GM12878 (cell line): ENCODE results near the gene TOMM20. TPM values are rescaled to one million over a fixed set of nuclear protein-coding genes. Genes with fewer than 3 reads are reported as not detected.

ENCODE experiments used
- CBX5 ChIP-seq: sonication (generic); IDR thresholded peaks from 2 replicates; pipeline ENCODE4 v1.6.1; 2016; ENCODE audit warnings: low read depth, moderate library complexity, mild to moderate bottlenecking, inconsistent platforms
- EED ChIP-seq: sonication (generic); IDR thresholded peaks from 2 replicates; pipeline ENCODE4 v1.6.1; 2016; ENCODE audit warnings: antibody characterized with exemption, low read depth
- ETV6 ChIP-seq, 2 experiments: fragments of 450-650 bp in 1 of 2; IDR thresholded peaks in 1 of 2; conservative IDR thresholded peaks in 1 of 2; 2 replicates each; pipeline ENCODE4 v1.6.1; 2014; ENCODE audit warnings: antibody characterized with exemption in 1 of 2, borderline replicate concordance in 1 of 2, low read depth in 1 of 2, mild to moderate bottlenecking in 1 of 2, moderate library complexity in 1 of 2
- FOXM1 ChIP-seq: IDR thresholded peaks from 2 replicates; pipeline ENCODE4 v1.6.1; 2012; ENCODE audit warnings: low read depth, mild to moderate bottlenecking, inconsistent platforms, low read length, moderate library complexity
- MEF2A ChIP-seq: IDR thresholded peaks from 2 replicates; pipeline ENCODE4 v1.6.1; 2011; ENCODE audit warnings: low read depth, mild to moderate bottlenecking, low read length, moderate library complexity; ENCODE audit not compliant: insufficient read depth
- NBN ChIP-seq: fragments of 450-650 bp; IDR thresholded peaks from 2 replicates; pipeline ENCODE4 v1.6.1; 2016
- NFIC ChIP-seq: IDR thresholded peaks from 2 replicates; pipeline ENCODE4 v1.6.1; 2012; ENCODE audit warnings: low read depth, mild to moderate bottlenecking, inconsistent platforms, low read length, moderate library complexity
- NFXL1 ChIP-seq: fragments of 450-650 bp; IDR thresholded peaks from 2 replicates; pipeline ENCODE4 v1.6.1; 2017; ENCODE audit warnings: antibody characterized with exemption, mild to moderate bottlenecking, borderline replicate concordance
- NFYA ChIP-seq: IDR thresholded peaks from 2 replicates; pipeline ENCODE4 v1.6.1; 2011; ENCODE audit warnings: low read depth, mild to moderate bottlenecking, low read length, improper control_type of control experiment, borderline replicate concordance
- NFYB ChIP-seq: IDR thresholded peaks from 2 replicates; pipeline ENCODE4 v1.6.1; 2011; ENCODE audit warnings: low read depth, mild to moderate bottlenecking, low read length, improper control_type of control experiment, moderate library complexity; ENCODE audit not compliant: insufficient read depth
- NR2C1 ChIP-seq: fragments of 450-650 bp; IDR thresholded peaks from 2 replicates; pipeline ENCODE4 v1.6.1; 2017; ENCODE audit warnings: antibody characterized with exemption, mild to moderate bottlenecking, moderate library complexity
- NR2C2 ChIP-seq: IDR thresholded peaks from 2 replicates; pipeline ENCODE4 v1.6.1; 2011; ENCODE audit warnings: borderline replicate concordance, low read depth; ENCODE audit not compliant: control insufficient read depth, insufficient read length
- PAX5 ChIP-seq: IDR thresholded peaks from 2 replicates; pipeline ENCODE4 v1.6.1; 2011; ENCODE audit warnings: low read depth, low read length, borderline replicate concordance
- POLR2AphosphoS5 ChIP-seq: IDR thresholded peaks from 2 replicates; pipeline ENCODE4 v1.6.1; 2011; ENCODE audit warnings: mild to moderate bottlenecking, low read length, inconsistent platforms
- RBBP5 ChIP-seq: fragments of 200-600 bp; sonication (generic); conservative IDR thresholded peaks from 2 replicates; pipeline ENCODE4 v1.6.1; 2016
- RELA ChIP-seq: fragments of 450-650 bp; IDR thresholded peaks from 2 replicates; pipeline ENCODE4 v1.8.0; 2014; ENCODE audit warnings: borderline replicate concordance; ENCODE audit not compliant: partially characterized antibody
- RELB ChIP-seq: fragments of 450-650 bp; IDR thresholded peaks from 2 replicates; pipeline ENCODE4 v1.6.1; 2017; ENCODE audit warnings: low read depth, mild to moderate bottlenecking, moderate library complexity
- RFX5 ChIP-seq: IDR thresholded peaks from 2 replicates; pipeline ENCODE4 v1.6.1; 2011; ENCODE audit warnings: low read depth, low read length, improper control_type of control experiment
- SP1 ChIP-seq: IDR thresholded peaks from one replicate; pipeline ENCODE4 v1.6.1; 2011; ENCODE audit warnings: low read depth, low read length
- STAT1 ChIP-seq: fragments of 450-650 bp; conservative IDR thresholded peaks from 2 replicates; pipeline ENCODE4 v1.6.1; 2014; ENCODE audit warnings: antibody characterized with exemption, mild to moderate bottlenecking
- ZBTB11 ChIP-seq: fragments of 450-650 bp; formaldehyde crosslinking; IDR thresholded peaks from 2 replicates; pipeline ENCODE4 v1.5.0; 2022; ENCODE audit warnings: mild to moderate bottlenecking, missing genetic modification characterization
- ZNF24 ChIP-seq: fragments of 450-650 bp; IDR thresholded peaks from 2 replicates; pipeline ENCODE4 v1.6.1; 2017; ENCODE audit warnings: antibody characterized with exemption, mild to moderate bottlenecking
- ZNF622 ChIP-seq: fragments of 450-650 bp; IDR thresholded peaks from 2 replicates; pipeline ENCODE4 v1.6.1; 2017; ENCODE audit warnings: mild to moderate bottlenecking, inconsistent platforms
- polyA plus RNA-seq, 11 experiments: library from polyadenylated mRNA; depleted of rRNA in 4 of 11; unstranded in 6 of 11; stranded (reverse) in 5 of 11; fragments of >200 nt; fragmentation: Nextera tagmentation in 4 of 11; fragmentation: Illumina TruSeq in 1 of 11; extraction: Ambion mirVana in 4 of 11; extraction: Trizol in 1 of 11; gene quantifications; 1 replicate in 1 of 11; 2 replicates in 10 of 11; pipeline versions ENCODE4 v1.2.1 to v1.2.3, GENCODE V29; 2011 to 2016; ENCODE audit warnings: inconsistent platforms in 2 of 11, missing spikeins in 2 of 11, low read depth in 1 of 11
- total RNA-seq, 4 experiments: library from RNA; depleted of rRNA in 3 of 4; stranded (reverse); fragments of >200 nt in 3 of 4; fragmentation: Illumina TruSeq in 1 of 4; extraction: Trizol in 1 of 4; gene quantifications; 2 replicates each; pipeline versions ENCODE4 v1.2.1 to v1.2.3, GENCODE V29; 2013 to 2021
- TF ChIP-seq, protein P1 (sequence below): fragments of 450-650 bp; IDR thresholded peaks from 2 replicates; pipeline ENCODE4 v1.6.1; 2014; ENCODE audit warnings: mild to moderate bottlenecking
- TF ChIP-seq, protein P2 (sequence below): IDR thresholded peaks from 2 replicates; pipeline ENCODE4 v1.6.1; 2012; ENCODE audit warnings: low read depth, low read length, improper control_type of control experiment

TOMM20 gene
- total and polyA plus RNA-seq, 10 of the 15 experiments (the other 5 are each of a cell fraction or from before 2014, with no cell fraction given) = 39.8 to 138 (median 70.1) TPM

GRCh38 chr1:235075048-235075776, 53.4 kb downstream of the TOMM20 start (continued):
- TF ChIP-seq ZBTB11 (CRISPR knock-in tag) (no peak), NFYB (no peak), PAX5 (peak; percentile 99), RELA (peak; percentile 82), SP1 (peak; percentile 87), ETV6 (conservative IDR thresholded peaks at IDR 0.05 in 1 of 2, IDR thresholded peaks at IDR 0.05 in 1 of 2; ENCODE audit: borderline replicate concordance in 1 of 2, low read depth in 1 of 2) (peak in 1 of 2 experiments; percentile 92; a peak in 2 of 4 replicates), NR2C2 (no peak), NFYA (no peak), NFIC (no peak), ZNF622 (no peak), RBBP5 (0 out of 2 replicates have a peak, but pooled peaks have one; percentile 13), RFX5 (no peak), POLR2AphosphoS5 (peak; percentile 87), NR2C1 (no peak), NBN (peak; percentile 97), STAT1 (no peak; the same call in 1 of the 2 replicates), RELB (peak; percentile 92), NFXL1 (no peak), EED (peak; percentile 98), FOXM1 (no peak), MEF2A (peak; percentile 100), CBX5 (no peak), ZNF24 (peak; percentile 66)
- TF ChIP-seq, protein P1, sequence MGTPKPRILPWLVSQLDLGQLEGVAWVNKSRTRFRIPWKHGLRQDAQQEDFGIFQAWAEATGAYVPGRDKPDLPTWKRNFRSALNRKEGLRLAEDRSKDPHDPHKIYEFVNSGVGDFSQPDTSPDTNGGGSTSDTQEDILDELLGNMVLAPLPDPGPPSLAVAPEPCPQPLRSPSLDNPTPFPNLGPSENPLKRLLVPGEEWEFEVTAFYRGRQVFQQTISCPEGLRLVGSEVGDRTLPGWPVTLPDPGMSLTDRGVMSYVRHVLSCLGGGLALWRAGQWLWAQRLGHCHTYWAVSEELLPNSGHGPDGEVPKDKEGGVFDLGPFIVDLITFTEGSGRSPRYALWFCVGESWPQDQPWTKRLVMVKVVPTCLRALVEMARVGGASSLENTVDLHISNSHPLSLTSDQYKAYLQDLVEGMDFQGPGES = no peak
- TF ChIP-seq, protein P2, sequence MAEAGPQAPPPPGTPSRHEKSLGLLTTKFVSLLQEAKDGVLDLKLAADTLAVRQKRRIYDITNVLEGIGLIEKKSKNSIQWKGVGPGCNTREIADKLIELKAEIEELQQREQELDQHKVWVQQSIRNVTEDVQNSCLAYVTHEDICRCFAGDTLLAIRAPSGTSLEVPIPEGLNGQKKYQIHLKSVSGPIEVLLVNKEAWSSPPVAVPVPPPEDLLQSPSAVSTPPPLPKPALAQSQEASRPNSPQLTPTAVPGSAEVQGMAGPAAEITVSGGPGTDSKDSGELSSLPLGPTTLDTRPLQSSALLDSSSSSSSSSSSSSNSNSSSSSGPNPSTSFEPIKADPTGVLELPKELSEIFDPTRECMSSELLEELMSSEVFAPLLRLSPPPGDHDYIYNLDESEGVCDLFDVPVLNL = no peak
